ENCODE results near the gene MYH7B.

DNA sequence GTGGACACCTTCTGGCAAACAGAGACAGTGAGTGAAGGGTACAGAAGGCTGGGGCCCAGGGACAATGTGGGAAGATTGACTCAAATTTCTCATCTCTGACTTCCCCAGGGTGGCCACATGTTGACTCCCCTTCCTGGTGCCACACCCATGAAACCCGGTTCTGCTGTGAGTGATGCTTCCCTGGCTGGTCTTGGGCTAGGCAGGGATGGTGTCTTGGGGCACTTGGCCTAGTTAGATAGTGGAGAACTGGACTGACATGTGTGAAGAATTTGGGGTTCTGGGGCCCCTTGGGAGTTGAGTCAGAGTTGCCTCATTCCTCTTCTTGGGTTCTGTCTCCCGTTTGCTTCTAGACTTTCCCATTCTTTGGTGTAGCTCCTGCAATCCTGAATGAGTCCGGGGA lies 34.2 kb upstream of the MYH7B start:
- TF ChIP-seq, protein P1, sequence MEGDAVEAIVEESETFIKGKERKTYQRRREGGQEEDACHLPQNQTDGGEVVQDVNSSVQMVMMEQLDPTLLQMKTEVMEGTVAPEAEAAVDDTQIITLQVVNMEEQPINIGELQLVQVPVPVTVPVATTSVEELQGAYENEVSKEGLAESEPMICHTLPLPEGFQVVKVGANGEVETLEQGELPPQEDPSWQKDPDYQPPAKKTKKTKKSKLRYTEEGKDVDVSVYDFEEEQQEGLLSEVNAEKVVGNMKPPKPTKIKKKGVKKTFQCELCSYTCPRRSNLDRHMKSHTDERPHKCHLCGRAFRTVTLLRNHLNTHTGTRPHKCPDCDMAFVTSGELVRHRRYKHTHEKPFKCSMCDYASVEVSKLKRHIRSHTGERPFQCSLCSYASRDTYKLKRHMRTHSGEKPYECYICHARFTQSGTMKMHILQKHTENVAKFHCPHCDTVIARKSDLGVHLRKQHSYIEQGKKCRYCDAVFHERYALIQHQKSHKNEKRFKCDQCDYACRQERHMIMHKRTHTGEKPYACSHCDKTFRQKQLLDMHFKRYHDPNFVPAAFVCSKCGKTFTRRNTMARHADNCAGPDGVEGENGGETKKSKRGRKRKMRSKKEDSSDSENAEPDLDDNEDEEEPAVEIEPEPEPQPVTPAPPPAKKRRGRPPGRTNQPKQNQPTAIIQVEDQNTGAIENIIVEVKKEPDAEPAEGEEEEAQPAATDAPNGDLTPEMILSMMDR (IDR thresholded peaks at IDR 0.05), result no peak
- no peak for TF ChIP-seq ZFX (IDR thresholded peaks at IDR 0.05; ENCODE audit: borderline replicate concordance)
